Calu3 (cell line): ENCODE data around the gene CSTA. TPM values are rescaled to one million over a fixed set of nuclear protein-coding genes. Genes with fewer than 3 reads are reported as not detected.

Experiments used
- BruUV-seq: library from RNA; stranded (reverse); fragments of 400-500 nt; replicated peaks from 2 replicates; lab custom pipeline; 2021; lab: Mats Ljungman, UMichigan
- CTCF ChIA-PET: fragments of 300-600 bp; sonication (Branson Sonifier 250); formaldehyde crosslinking; loops from one replicate; lab custom pipeline; 2022; ENCODE audit warnings: antibody characterized with exemption; lab: Charles Lee
- DNase-seq: peaks from one replicate; pipeline ENCODE4 v3.0.0; 2022
- H3K27ac Mint-ChIP-seq: one replicate; pipeline ENCODE4 v1.8.0; 2022; ENCODE audit warnings: mixed read lengths; ENCODE audit not compliant: unreplicated experiment
- H3K27me3 Mint-ChIP-seq: one replicate; pipeline ENCODE4 v1.8.0; 2022; ENCODE audit warnings: mixed read lengths; ENCODE audit not compliant: unreplicated experiment
- H3K36me3 Mint-ChIP-seq: one replicate; pipeline ENCODE4 v1.8.0; 2022; ENCODE audit warnings: mild to moderate bottlenecking, moderate library complexity, mixed read lengths; ENCODE audit not compliant: insufficient read depth, unreplicated experiment
- H3K4me1 Mint-ChIP-seq: one replicate; pipeline ENCODE4 v1.8.0; 2022; ENCODE audit warnings: mild to moderate bottlenecking, low read depth, mixed read lengths; ENCODE audit not compliant: unreplicated experiment
- H3K4me3 Mint-ChIP-seq: one replicate; pipeline ENCODE4 v1.8.0; 2022; ENCODE audit warnings: mild to moderate bottlenecking, low read depth, moderate library complexity, mixed read lengths; ENCODE audit not compliant: unreplicated experiment
- H3K9me3 Mint-ChIP-seq: one replicate; pipeline ENCODE4 v1.8.0; 2022; ENCODE audit warnings: low read depth, mixed read lengths; ENCODE audit not compliant: unreplicated experiment
- intact Hi-C: fragments of 100-400 bp; cut with micrococcal nuclease; formaldehyde crosslinking; loops from one replicate; pipeline ENCODE4 v1.10.0; 2022; ENCODE audit not compliant: unreplicated experiment
- total RNA-seq: library from RNA; stranded (reverse); gene quantifications from 2 replicates; pipeline ENCODE4 v1.2.3, GENCODE V29; 2022
- TF ChIP-seq, protein P1 (sequence below): fragments of 200-600 bp; IDR thresholded peaks from one replicate; pipeline ENCODE4 v1.8.0; 2022; ENCODE audit warnings: antibody characterized with exemption; ENCODE audit not compliant: unreplicated experiment

CSTA gene
- total RNA-seq, 1 experiment from 2014 or later, result not detected

GRCh38 chr3:122318620-122319019 lies 6.4 kb upstream of the CSTA start:
- Mint-ChIP-seq H3K9me3 (peaks cover 4% of the 10 kb centered on the region), H3K36me3 (peaks cover 4% of the 10 kb centered on the region), H3K4me1 (peaks cover 29% of the 10 kb centered on the region), H3K27me3 (no peaks in the 10 kb centered on the region), H3K4me3 (no peak overlapping the region), H3K27ac (no peak overlapping the region)
- no TSS peak for BruUV-seq
- intact Hi-C loops, result no loop called here
- CTCF ChIA-PET, result interaction anchor here (0.5 to 2.0 kb wide), 2 partner anchors 9 to 12 kb away, joined by 3 to 7 read pairs; no protein-coding TSS in a partner anchor
- DNase-seq, result no peak
- TF ChIP-seq, protein P1, sequence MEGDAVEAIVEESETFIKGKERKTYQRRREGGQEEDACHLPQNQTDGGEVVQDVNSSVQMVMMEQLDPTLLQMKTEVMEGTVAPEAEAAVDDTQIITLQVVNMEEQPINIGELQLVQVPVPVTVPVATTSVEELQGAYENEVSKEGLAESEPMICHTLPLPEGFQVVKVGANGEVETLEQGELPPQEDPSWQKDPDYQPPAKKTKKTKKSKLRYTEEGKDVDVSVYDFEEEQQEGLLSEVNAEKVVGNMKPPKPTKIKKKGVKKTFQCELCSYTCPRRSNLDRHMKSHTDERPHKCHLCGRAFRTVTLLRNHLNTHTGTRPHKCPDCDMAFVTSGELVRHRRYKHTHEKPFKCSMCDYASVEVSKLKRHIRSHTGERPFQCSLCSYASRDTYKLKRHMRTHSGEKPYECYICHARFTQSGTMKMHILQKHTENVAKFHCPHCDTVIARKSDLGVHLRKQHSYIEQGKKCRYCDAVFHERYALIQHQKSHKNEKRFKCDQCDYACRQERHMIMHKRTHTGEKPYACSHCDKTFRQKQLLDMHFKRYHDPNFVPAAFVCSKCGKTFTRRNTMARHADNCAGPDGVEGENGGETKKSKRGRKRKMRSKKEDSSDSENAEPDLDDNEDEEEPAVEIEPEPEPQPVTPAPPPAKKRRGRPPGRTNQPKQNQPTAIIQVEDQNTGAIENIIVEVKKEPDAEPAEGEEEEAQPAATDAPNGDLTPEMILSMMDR, result no peak

GRCh38 chr3:122322095-122323075 lies 2.7 kb upstream of the CSTA start:
- intact Hi-C loops, result no loop called here
- H3K4me1 Mint-ChIP-seq, result peaks cover 29% of the 10 kb centered on the region
- CTCF ChIA-PET, result interaction anchor here (1.5 kb wide), 1 partner anchor 61 kb away, joined by 4 read pairs; the partner anchor contains the start of genes FAM162A and MIX23
- peaks cover 4% of the 10 kb centered on the region for H3K9me3 Mint-ChIP-seq
- no peak overlapping the region for H3K4me3 Mint-ChIP-seq
- no peak overlapping the region for H3K27ac Mint-ChIP-seq
- TF ChIP-seq, protein P1, result no peak
- no TSS peak for BruUV-seq
- H3K27me3 Mint-ChIP-seq, result no peaks in the 10 kb centered on the region
- no peak for DNase-seq
- H3K36me3 Mint-ChIP-seq, result no peaks in the 10 kb centered on the region

- TF ChIP-seq, protein P1, result no peak
- DNase-seq, result no peak
- Mint-ChIP-seq H3K9me3 (no peaks in the 10 kb centered on the region), H3K27ac (no peak overlapping the region), H3K4me1 (peaks cover 15% of the 10 kb centered on the region), H3K36me3 (no peaks in the 10 kb centered on the region), H3K27me3 (peaks cover 4% of the 10 kb centered on the region), H3K4me3 (no peak overlapping the region)
- CTCF ChIA-PET, result no interaction called here
- intact Hi-C loops, result no loop called here
- BruUV-seq, result no TSS peak
These were observed 721 bp downstream of the CSTA start for GRCh38 chr3:122325769-122326168.

- H3K4me1 Mint-ChIP-seq, result no peaks in the 10 kb centered on the region
- H3K36me3 Mint-ChIP-seq, result no peaks in the 10 kb centered on the region
- intact Hi-C loops, result no loop called here
- no peak for DNase-seq
- H3K4me3 Mint-ChIP-seq, result no peak overlapping the region
- no TSS peak for BruUV-seq
- H3K27me3 Mint-ChIP-seq, result peaks cover 31% of the 10 kb centered on the region
- no peak overlapping the region for H3K27ac Mint-ChIP-seq
- TF ChIP-seq, protein P1, result no peak
- CTCF ChIA-PET, result no interaction called here
- H3K9me3 Mint-ChIP-seq, result no peaks in the 10 kb centered on the region
These were observed 6.8 kb downstream of the CSTA start for GRCh38 chr3:122331886-122332285.
